Stomach smooth muscle (tissue), 2 donors: ENCODE results near the gene SLC7A6.

Experiments
- H3K27ac ChIP-seq: one replicate; pipeline ENCODE4 v1.7.0; 2013; ENCODE audit warnings: mild to moderate bottlenecking, low read length, inconsistent platforms
- H3K27me3 ChIP-seq, 2 donors: one replicate each; pipeline ENCODE4 v1.7.0; 2013; ENCODE audit warnings: low read length in 2 of 2; ENCODE audit not compliant: insufficient read depth in 2 of 2, control insufficient read depth in 1 of 2
- H3K36me3 ChIP-seq, 2 donors: one replicate each; pipeline ENCODE4 v1.7.0; 2013; ENCODE audit warnings: low read length in 2 of 2; ENCODE audit not compliant: control insufficient read depth in 2 of 2, insufficient read depth in 2 of 2
- H3K4me1 ChIP-seq: one replicate; pipeline ENCODE4 v1.7.0; 2013; ENCODE audit warnings: low read length; ENCODE audit not compliant: control insufficient read depth, insufficient read depth
- H3K4me3 ChIP-seq, 2 donors: one replicate each; pipeline ENCODE4 v1.7.0; 2013; ENCODE audit warnings: low read length in 2 of 2
- H3K9ac ChIP-seq, 2 donors: one replicate each; pipeline ENCODE4 v1.7.0; 2013; ENCODE audit warnings: low read length in 2 of 2, mild to moderate bottlenecking in 1 of 2
- H3K9me3 ChIP-seq, 2 donors: one replicate each; pipeline ENCODE4 v1.7.0; 2013; ENCODE audit warnings: low read length in 2 of 2; ENCODE audit not compliant: control insufficient read depth in 2 of 2
- donor health status: healthy.
- donor health status: Pancreatic carcinoma.

Gene SLC7A6

DNA sequence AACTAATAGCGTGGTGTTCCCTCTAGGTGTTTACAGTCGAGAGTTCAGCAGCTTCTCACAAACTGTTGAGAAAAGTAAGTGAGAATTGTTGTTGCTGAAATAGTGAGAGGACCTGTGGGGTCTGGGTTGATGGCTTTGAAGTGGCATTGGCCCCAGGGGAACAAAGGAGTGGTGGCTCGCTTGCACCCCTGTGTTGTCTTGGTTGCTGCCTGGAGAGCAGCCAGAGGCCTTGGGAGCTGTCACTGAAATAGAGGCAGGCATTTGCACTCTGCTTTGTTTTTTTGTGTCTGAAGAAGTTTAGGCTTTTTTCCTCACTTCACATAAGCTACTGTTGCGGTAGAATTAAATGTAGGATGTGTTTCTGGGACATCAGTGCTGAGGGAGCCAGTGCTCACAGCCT lies 83.3 kb downstream of the SLC7A6 start:
- no peaks in the 10 kb centered on the region for H3K27me3 ChIP-seq
- no peak overlapping the region for H3K27ac ChIP-seq
- H3K9me3 ChIP-seq, result no peaks in the 10 kb centered on the region
- H3K9ac ChIP-seq, result no peak overlapping the region
- H3K36me3 ChIP-seq, result peaks cover 47 to 56% of the 10 kb centered on the region in 2 donors
- H3K4me1 ChIP-seq, result peaks cover 2% of the 10 kb centered on the region
- H3K4me3 ChIP-seq, result no peak overlapping the region

DNA sequence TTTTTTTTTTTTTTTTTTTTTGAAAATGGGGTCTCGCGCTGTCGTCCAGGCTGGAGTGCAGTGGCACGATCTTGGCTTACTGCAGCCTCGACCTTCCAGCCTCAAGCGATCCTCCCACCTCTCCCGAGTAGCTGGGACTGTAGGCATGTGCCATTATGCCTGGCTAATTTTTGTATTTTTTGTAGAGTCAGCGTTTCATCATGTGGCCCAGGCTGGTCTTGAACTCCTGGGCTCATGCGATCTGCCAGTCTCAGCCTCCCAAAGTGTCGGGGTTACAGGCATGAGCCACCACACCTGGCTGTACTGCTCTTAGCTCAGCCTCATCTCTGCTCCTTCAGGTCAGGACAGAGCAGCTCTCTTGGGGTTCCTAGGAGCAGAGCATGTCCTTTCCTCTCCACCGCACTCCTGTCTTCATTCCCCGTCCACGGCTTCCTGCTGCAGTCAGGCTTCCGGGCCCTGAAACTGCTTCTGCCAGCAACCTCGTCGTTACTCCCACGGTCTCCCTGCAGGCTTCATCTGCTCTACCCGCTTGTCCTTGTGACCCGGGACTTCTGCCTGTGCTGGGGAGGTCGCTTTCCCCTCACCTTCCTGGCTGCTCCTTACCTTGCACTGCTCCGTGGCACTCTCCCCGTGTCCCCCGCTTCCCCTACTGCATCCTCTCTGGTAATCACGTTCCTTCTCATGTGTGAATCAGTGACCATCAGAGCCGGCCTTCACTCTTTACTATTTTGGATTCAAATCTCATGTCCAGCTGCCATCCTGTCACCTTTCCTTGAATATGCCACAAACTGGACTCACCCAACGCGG lies 84.5 kb downstream of the SLC7A6 start:
- H3K4me3 ChIP-seq, result no peak overlapping the region
- no peaks in the 10 kb centered on the region for H3K27me3 ChIP-seq
- peaks cover 2% of the 10 kb centered on the region for H3K4me1 ChIP-seq
- peaks cover 49 to 63% of the 10 kb centered on the region in 2 donors for H3K36me3 ChIP-seq
- no peaks in the 10 kb centered on the region for H3K9me3 ChIP-seq
- no peak overlapping the region for H3K9ac ChIP-seq
- no peak overlapping the region for H3K27ac ChIP-seq

DNA sequence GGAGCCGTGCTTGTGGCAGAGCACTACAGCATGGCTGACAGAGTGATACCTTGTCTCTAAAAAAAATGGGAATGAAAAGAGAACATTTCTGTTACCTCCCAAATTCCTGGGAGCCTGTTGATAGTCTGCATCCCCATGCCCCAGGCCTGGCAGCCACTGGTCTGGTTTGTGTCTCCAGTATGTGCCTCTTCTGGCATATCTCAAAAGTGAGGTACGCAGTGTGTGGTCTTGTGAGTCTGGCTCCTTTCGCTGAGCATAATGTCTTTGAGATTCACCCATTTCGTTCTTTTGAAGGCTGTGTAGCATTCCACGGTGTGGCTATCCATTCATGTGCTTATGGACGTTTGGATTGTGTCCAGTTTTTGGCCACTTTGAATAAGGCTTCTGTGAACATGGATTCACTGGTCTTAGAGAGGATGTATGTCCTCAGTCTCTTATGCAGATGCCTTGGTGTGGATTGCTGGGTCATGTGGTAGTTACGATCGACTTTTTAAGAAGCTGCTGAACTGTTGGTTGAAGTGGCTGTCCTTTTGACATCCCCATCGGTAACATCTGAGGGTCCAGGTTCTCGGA lies 85.6 kb downstream of the SLC7A6 start:
- Histone ChIP-seq H3K4me3 (no peak overlapping the region), H3K9me3 (no peaks in the 10 kb centered on the region), H3K9ac (no peak overlapping the region), H3K27ac (no peak overlapping the region), H3K27me3 (no peaks in the 10 kb centered on the region), H3K4me1 (peaks cover 2% of the 10 kb centered on the region), H3K36me3 (peaks cover 59 to 69% of the 10 kb centered on the region in 2 donors)

DNA sequence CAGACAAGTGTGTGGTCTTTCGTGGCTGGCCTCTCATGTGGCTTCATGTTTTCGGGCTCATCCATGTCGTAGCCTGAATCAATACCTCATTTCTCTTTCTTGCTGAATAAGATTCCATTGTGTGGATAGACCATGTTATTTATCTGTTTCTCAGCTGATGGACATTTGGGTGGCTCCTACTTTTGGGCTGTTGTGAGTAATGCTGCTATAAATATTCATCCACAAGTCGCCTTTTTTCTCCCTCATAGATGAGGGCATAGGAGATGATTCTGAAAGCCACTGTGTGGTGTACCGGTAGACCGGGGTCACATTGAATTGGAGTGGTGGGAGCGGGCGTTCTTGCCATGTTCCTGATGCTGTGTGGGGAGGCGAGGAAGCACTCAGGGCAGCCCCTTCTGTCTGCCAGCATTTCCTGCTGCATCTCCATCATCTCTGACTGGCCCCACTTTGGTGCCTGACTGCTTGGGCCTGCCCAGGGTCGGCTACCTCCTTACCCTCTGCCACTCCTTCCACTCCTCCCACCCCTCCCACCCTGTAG lies 86.6 kb downstream of the SLC7A6 start:
- Histone ChIP-seq H3K27me3 (no peaks in the 10 kb centered on the region), H3K9me3 (no peaks in the 10 kb centered on the region), H3K27ac (no peak overlapping the region), H3K36me3 (peaks cover 58 to 66% of the 10 kb centered on the region in 2 donors), H3K4me1 (peaks cover 2% of the 10 kb centered on the region), H3K4me3 (no peak overlapping the region), H3K9ac (no peak overlapping the region)
